B cell (primary cell): Measurements from ENCODE around the gene MED26. TPM values are rescaled to one million over a fixed set of nuclear protein-coding genes. Genes with fewer than 3 reads are reported as not detected.

Experiments used
- ATAC-seq: fragments of 200-7000 bp; cut with Tn5 transposase; one replicate; pipeline ENCODE4 v1.10.0; 2021; ENCODE audit warnings: low read depth, mild to moderate bottlenecking, moderate number of reproducible peaks, moderate library complexity
- CTCF ChIA-PET: fragments of 350-600 bp; sonication (Branson Sonifier 250); formaldehyde crosslinking; loops from one replicate; lab custom pipeline; 2021; ENCODE audit warnings: antibody characterized with exemption, inconsistent platforms; lab: Charles Lee
- POLR2A ChIA-PET: fragments of 350-600 bp; sonication (Branson Sonifier 250); formaldehyde crosslinking; loops from one replicate; lab custom pipeline; 2021; ENCODE audit warnings: antibody characterized with exemption; lab: Charles Lee
- DNase-seq: peaks from one replicate; pipeline ENCODE4 v3.0.0; 2013
- H2AFZ ChIP-seq: 2 replicates; pipeline ENCODE4 v1.6.1; 2012; ENCODE audit warnings: mild to moderate bottlenecking, low read depth, low read length; ENCODE audit not compliant: insufficient read depth, poor library complexity, severe bottlenecking
- H3K27ac ChIP-seq, 2 donors: 1 replicate in 1 of 2; 2 replicates in 1 of 2; pipeline ENCODE4 v1.5.1; 2012 to 2013; ENCODE audit warnings: low read length in 2 of 2, mild to moderate bottlenecking in 2 of 2, moderate library complexity in 1 of 2
- H3K27me3 ChIP-seq, 4 experiments: fragments of 200-600 bp in 1 of 4; sonication (generic) in 1 of 4; replicated peaks in 1 of 4; 1 replicate in 2 of 4; 2 replicates in 2 of 4; pipeline versions ENCODE4 v1.6.1 to v1.7.0; 2013 to 2016; ENCODE audit warnings: low read length in 3 of 4, mild to moderate bottlenecking in 2 of 4, mixed read lengths in 1 of 4, moderate library complexity in 1 of 4; ENCODE audit not compliant: insufficient read depth in 4 of 4, control insufficient read depth in 3 of 4; ENCODE audit errors: control extremely low read depth in 1 of 4
- H3K36me3 ChIP-seq, 2 experiments: replicated peaks in 1 of 2; 1 replicate in 1 of 2; 2 replicates in 1 of 2; pipeline versions ENCODE4 v1.6.1 to v1.7.1; 2013; ENCODE audit warnings: low read length in 1 of 2; ENCODE audit not compliant: insufficient read depth in 2 of 2, control insufficient read depth in 1 of 2; ENCODE audit errors: control extremely low read depth in 1 of 2, extremely low read depth in 1 of 2
- H3K4me1 ChIP-seq, 2 donors: fragments of 200-600 bp in 1 of 2; sonication (generic) in 1 of 2; 1 replicate in 1 of 2; 2 replicates in 1 of 2; pipeline versions ENCODE4 v1.5.1 to v1.6.1; 2013 to 2017; ENCODE audit warnings: low read length in 2 of 2; ENCODE audit not compliant: control insufficient read depth in 2 of 2, insufficient read depth in 2 of 2
- H3K4me2 ChIP-seq: replicated peaks from 2 replicates; pipeline ENCODE3; 2012; ENCODE audit warnings: mild to moderate bottlenecking, low read depth, low read length; ENCODE audit not compliant: poor library complexity, severe bottlenecking
- H3K4me3 ChIP-seq, 5 experiments: fragments of 200-600 bp in 1 of 5; sonication (generic) in 1 of 5; 1 replicate in 3 of 5; 2 replicates in 2 of 5; pipeline versions ENCODE4 v1.5.1 to v1.7.0; 2011 to 2016; ENCODE audit warnings: low read length in 4 of 5, mild to moderate bottlenecking in 4 of 5, low read depth in 2 of 5, control low read depth in 1 of 5, moderate library complexity in 1 of 5; ENCODE audit not compliant: insufficient read depth in 1 of 5; ENCODE audit errors: control extremely low read depth in 1 of 5, extremely low read depth in 1 of 5
- H3K79me2 ChIP-seq: fragments of 200-600 bp; sonication (generic); one replicate; pipeline ENCODE4 v1.6.0; 2016; ENCODE audit warnings: low read length; ENCODE audit not compliant: control insufficient read depth, insufficient read depth
- H3K9ac ChIP-seq: fragments of 200-600 bp; sonication (generic); 2 replicates; pipeline ENCODE4 v1.6.1; 2017; ENCODE audit warnings: mild to moderate bottlenecking, low read length, moderate library complexity
- H3K9me3 ChIP-seq, 3 donors: one replicate each; pipeline versions ENCODE4 v1.6.1 to v1.7.1; 2013; ENCODE audit warnings: low read length in 2 of 3; ENCODE audit not compliant: control insufficient read depth in 2 of 3, insufficient read depth in 1 of 3; ENCODE audit errors: control extremely low read depth in 1 of 3
- H4K20me1 ChIP-seq: 2 replicates; pipeline ENCODE4 v1.6.0; 2012; ENCODE audit warnings: mild to moderate bottlenecking, low read length; ENCODE audit not compliant: insufficient read depth, control insufficient read depth, poor library complexity, severe bottlenecking
- H3K27ac Mint-ChIP-seq: one replicate; pipeline ENCODE4 v1.8.0; 2021; ENCODE audit warnings: mixed read lengths
- H3K27me3 Mint-ChIP-seq: one replicate; pipeline ENCODE4 v1.8.0; 2021; ENCODE audit warnings: mixed read lengths
- H3K4me1 Mint-ChIP-seq: one replicate; pipeline ENCODE4 v1.8.0; 2021; ENCODE audit warnings: mixed read lengths
- H3K4me3 Mint-ChIP-seq: one replicate; pipeline ENCODE4 v1.8.0; 2021; ENCODE audit warnings: mixed read lengths
- H3K9me3 Mint-ChIP-seq: one replicate; pipeline ENCODE4 v1.8.0; 2022; ENCODE audit warnings: mixed read lengths; ENCODE audit not compliant: insufficient read depth
- CTCF ChIP-seq: fragments of 200-600 bp; IDR thresholded peaks from one replicate; pipeline ENCODE4 v1.8.0; 2022; ENCODE audit warnings: antibody characterized with exemption, mild to moderate bottlenecking
- EZH2 ChIP-seq: IDR thresholded peaks from 2 replicates; pipeline ENCODE4 v1.6.1; 2012; ENCODE audit warnings: borderline replicate concordance, low read depth, mild to moderate bottlenecking, moderate library complexity, low read length; ENCODE audit not compliant: insufficient read depth, poor library complexity, severe bottlenecking
- WGBS: methylation state at CpG from one replicate; pipeline ENCODE4 v1.1.5; 2013; ENCODE audit warnings: missing lambda C conversion rate; ENCODE audit not compliant: insufficient coverage; 5-methylcytosine and 5-hydroxymethylcytosine counted together
- intact Hi-C: fragments of 100-400 bp; cut with micrococcal nuclease; formaldehyde crosslinking; loops from one replicate; pipeline ENCODE4 v1.10.0; 2022
- polyA plus RNA-seq: library from polyadenylated mRNA; depleted of rRNA; stranded (reverse); fragments of >200 nt; gene quantifications from 2 replicates; pipeline ENCODE4 v1.2.3, GENCODE V29; 2012
- total RNA-seq, 2 donors: library from RNA; stranded (reverse); fragments of 120-200 nt in 1 of 2; gene quantifications; 1 replicate in 1 of 2; 2 replicates in 1 of 2; pipeline versions ENCODE4 v1.2.3 to v1.2.4, GENCODE V29; 2013 to 2022

MED26 gene
- total and polyA plus RNA-seq, 2 donors (not counting 1 experiment from before 2014, with no cell fraction given): 15.6 to 33.6 TPM

- Histone ChIP-seq H4K20me1 (peaks cover 87% of the 10 kb centered on the region), H3K9me3 (peaks cover 0 to 4% (median 0%) of the 10 kb centered on the region in 3 donors), H3K9ac (no peak overlapping the region), H2AFZ (no peak overlapping the region), H3K36me3 (peaks cover 18 to 81% of the 10 kb centered on the region in 2 experiments), H3K4me2 (no peak overlapping the region), H3K27me3 (no peaks in the 10 kb centered on the region), H3K4me1 (peaks cover 14 to 26% of the 10 kb centered on the region in 2 donors), H3K27ac (no peak overlapping the region), H3K79me2 (peaks cover 73% of the 10 kb centered on the region), H3K4me3 (no peak overlapping the region)
- Mint-ChIP-seq H3K27me3 (no peaks in the 10 kb centered on the region), H3K4me1 (peaks cover 28% of the 10 kb centered on the region), H3K27ac (no peak overlapping the region), H3K4me3 (no peak overlapping the region), H3K9me3 (no peaks in the 10 kb centered on the region)
- ATAC-seq (no peak), DNase-seq (no peak)
- CTCF ChIA-PET: no interaction called here
- intact Hi-C loops: no loop called here
- 96% methylated on average over 11 of the region's 11 CpGs for WGBS
- POLR2A ChIA-PET: no interaction called here
- TF ChIP-seq CTCF (no peak), EZH2 (no peak)
These were observed 27.7 kb upstream of the MED26 start for GRCh38 chr19:16655727-16656126.

- Mint-ChIP-seq H3K9me3 (no peaks in the 10 kb centered on the region), H3K4me1 (peaks cover 31% of the 10 kb centered on the region), H3K27ac (no peak overlapping the region), H3K27me3 (no peaks in the 10 kb centered on the region), H3K4me3 (no peak overlapping the region)
- Histone ChIP-seq H3K4me3 (no peak overlapping the region), H2AFZ (no peak overlapping the region), H3K4me1 (peaks cover 14 to 21% of the 10 kb centered on the region in 2 donors), H3K36me3 (peaks cover 18 to 83% of the 10 kb centered on the region in 2 experiments), H3K9me3 (peaks cover 0 to 4% (median 0%) of the 10 kb centered on the region in 3 donors), H3K9ac (no peak overlapping the region), H4K20me1 (peaks cover 94% of the 10 kb centered on the region), H3K27ac (no peak overlapping the region), H3K79me2 (peaks cover 65% of the 10 kb centered on the region), H3K27me3 (no peaks in the 10 kb centered on the region), H3K4me2 (no peak overlapping the region)
- no peak for ATAC-seq
- no CpG with 5 or more reads among the region's 3 CpGs for whole genome bisulfite sequencing
- POLR2A ChIA-PET: no interaction called here
- CTCF ChIA-PET: no interaction called here
- TF ChIP-seq CTCF (no peak), EZH2 (no peak)
- intact Hi-C loops: no loop called here
- no peak for DNase-seq
These were observed 26.6 kb upstream of the MED26 start for GRCh38 chr19:16654627-16655026.
